ENCODE data around the gene CREG2.
"Not testable (repeated sequence)": the region's sequence is repeated elsewhere in the genome, so short reads cannot be mapped to it uniquely, and the experiment has no call there.

CREG2 gene

GRCh38 chr2:101369100-101369499, 18.2 kb downstream of the CREG2 start:
- DNase-seq: no peak

- no peak for DNase-seq
Measured at GRCh38 chr2:101368376-101368775, 18.9 kb downstream of the CREG2 start.

- DNase-seq: no peak
Measured at GRCh38 chr2:101367508-101367907, 19.8 kb downstream of the CREG2 start.

- DNase-seq: no peak
Measured at GRCh38 chr2:101364878-101365277, 22.4 kb downstream of the CREG2 start.

- no peak for DNase-seq
Measured at GRCh38 chr2:101362777-101363176, 24.5 kb downstream of the CREG2 start.

- no peak for DNase-seq
Measured at GRCh38 chr2:101362316-101362715, 25.0 kb downstream of the CREG2 start.

- DNase-seq: no peak
Measured at GRCh38 chr2:101361522-101361921, 25.8 kb downstream of the CREG2 start.

- no peak for DNase-seq
Measured at GRCh38 chr2:101361121-101361520, 26.2 kb downstream of the CREG2 start.

- DNase-seq: no peak
Measured at GRCh38 chr2:101360232-101360631, 27.1 kb downstream of the CREG2 start.

GRCh38 chr2:101359410-101359954, 27.8 kb downstream of the CREG2 start:
- no peak for DNase-seq

GRCh38 chr2:101357376-101357775, 29.9 kb downstream of the CREG2 start:
- DNase-seq: no peak

- DNase-seq: no peak
Measured at GRCh38 chr2:101356521-101356920, 30.8 kb downstream of the CREG2 start.

- DNase-seq: no peak
Measured at GRCh38 chr2:101356055-101356454, 31.2 kb downstream of the CREG2 start.

GRCh38 chr2:101355401-101356054, 31.8 kb downstream of the CREG2 start:
- no peak for DNase-seq

GRCh38 chr2:101354420-101355311, 32.6 kb downstream of the CREG2 start:
- DNase-seq: no peak

GRCh38 chr2:101352631-101353030, 34.7 kb downstream of the CREG2 start:
- DNase-seq: not testable (repeated sequence)

- DNase-seq: no peak
Measured at GRCh38 chr2:101351207-101351606, 36.1 kb downstream of the CREG2 start.

- DNase-seq: no peak
Measured at GRCh38 chr2:101349893-101350662, 37.2 kb downstream of the CREG2 start.

- DNase-seq: no peak
Measured at GRCh38 chr2:101348883-101349282, 38.4 kb downstream of the CREG2 start.

- no peak for DNase-seq
Measured at GRCh38 chr2:101346909-101347308, 40.4 kb downstream of the CREG2 start.

GRCh38 chr2:101344137-101344536, 43.2 kb downstream of the CREG2 start:
- DNase-seq: no peak

- no peak for DNase-seq
Measured at GRCh38 chr2:101342625-101343008, 44.7 kb downstream of the CREG2 start.
